Spleen (tissue), 11 donors: ENCODE results near the gene MMD. TPM values are rescaled to one million over a fixed set of nuclear protein-coding genes. Genes with fewer than 3 reads are reported as not detected.

Experiments used
- DNase-seq: peaks from one replicate; pipeline ENCODE4 v3.0.0-alpha.2; 2020
- H3K27ac ChIP-seq, 8 donors: fragments of 200-600 bp; sonication (generic) in 7 of 8; 1 replicate in 4 of 8; 2 replicates in 4 of 8; pipeline versions ENCODE4 v1.5.0 to v1.8.0; 2016 to 2021; ENCODE audit warnings: inconsistent platforms in 4 of 8, mild to moderate bottlenecking in 4 of 8, moderate library complexity in 1 of 8
- H3K27me3 ChIP-seq, 7 donors: fragments of 200-600 bp; sonication (generic) in 6 of 7; replicated peaks in 1 of 7; 1 replicate in 4 of 7; 2 replicates in 3 of 7; pipeline versions ENCODE4 v1.5.0 to v1.8.0; 2016 to 2021; ENCODE audit warnings: inconsistent platforms in 3 of 7, mild to moderate bottlenecking in 1 of 7
- H3K36me3 ChIP-seq, 6 donors: fragments of 200-600 bp; sonication (generic) in 5 of 6; 1 replicate in 4 of 6; 2 replicates in 2 of 6; pipeline versions ENCODE4 v1.5.0 to v1.8.0; 2016 to 2021; ENCODE audit warnings: inconsistent platforms in 2 of 6
- H3K4me1 ChIP-seq, 6 donors: fragments of 200-600 bp; sonication (generic) in 5 of 6; 1 replicate in 3 of 6; 2 replicates in 3 of 6; pipeline versions ENCODE4 v1.5.0 to v1.8.0; 2016 to 2021; ENCODE audit warnings: inconsistent platforms in 3 of 6
- H3K4me3 ChIP-seq, 8 donors: fragments of 200-600 bp; sonication (generic) in 7 of 8; 1 replicate in 4 of 8; 2 replicates in 4 of 8; pipeline versions ENCODE4 v1.5.0 to v1.8.0; 2016 to 2021; ENCODE audit warnings: inconsistent platforms in 4 of 8, mild to moderate bottlenecking in 4 of 8, moderate library complexity in 2 of 8
- H3K9me3 ChIP-seq, 8 donors: fragments of 200-600 bp; sonication (generic) in 7 of 8; 1 replicate in 4 of 8; 2 replicates in 4 of 8; pipeline versions ENCODE4 v1.5.0 to v1.8.0; 2016 to 2021; ENCODE audit warnings: inconsistent platforms in 4 of 8
- CTCF ChIP-seq, 11 experiments: fragments of 200-600 bp in 7 of 11; fragments of 450-650 bp in 4 of 11; sonication (generic) in 4 of 11; IDR thresholded peaks in 8 of 11; conservative IDR thresholded peaks in 3 of 11; 1 replicate in 7 of 11; 2 replicates in 4 of 11; pipeline versions ENCODE4 v1.4.0 to v1.8.0; 2016 to 2021; ENCODE audit warnings: antibody characterized with exemption in 11 of 11, inconsistent platforms in 4 of 11, mild to moderate bottlenecking in 1 of 11
- POLR2A ChIP-seq, 3 donors: fragments of 450-650 bp; IDR thresholded peaks; one replicate each; pipeline ENCODE4 v1.5.1; 2017; ENCODE audit warnings: antibody characterized with exemption in 3 of 3, mild to moderate bottlenecking in 1 of 3
- POLR2AphosphoS5 ChIP-seq, 3 donors: sonication (generic); formaldehyde crosslinking; IDR thresholded peaks; one replicate each; pipeline ENCODE4 v1.5.1; 2017; ENCODE audit warnings: antibody characterized with exemption in 3 of 3
- WGBS, 5 donors: extraction: QIAGEN DNeasy Blood & Tissue Kit in 3 of 5; methylation state at CpG; one replicate each; pipeline versions ENCODE4 v1.1.5 to v1.1.7; 2013 to 2018; 5-methylcytosine and 5-hydroxymethylcytosine counted together
- intact Hi-C: fragments of 100-400 bp; cut with DNase I; formaldehyde crosslinking; loops from one replicate; pipeline ENCODE4 v1.15.0; 2023; ENCODE audit warnings: low total_unique reads
- polyA plus RNA-seq, 3 donors: library from polyadenylated mRNA; stranded (reverse); fragments of 200-250 nt; gene quantifications; one replicate each; pipeline ENCODE4 v1.2.1, GENCODE V29; 2013
- total RNA-seq, 7 donors: library from RNA; depleted of rRNA in 3 of 7; stranded (reverse); fragments of >200 nt in 3 of 7; fragmentation: NEBNext Ultra II Directional in 4 of 7; extraction: Animal tissue kit (Norgen Biotek cat#: 25700) in 4 of 7; gene quantifications; one replicate each; pipeline versions ENCODE4 v1.1.0 to v1.2.1, GENCODE V29; 2016 to 2021
- donor health status: healthy with polysubstance abuse.
- donor health status: DM: no; HTN: no; CAD: no; lungs with moderate emphysema.
- donor health status: DM: no; HTN: no; CAD: no.
- donor health status: Bipolar disorder and iron deficiency.
- donor health status: healthy.
- donor health status: DM: no; HTN: no; CAD: no.
- donor health status: DM: yes; HTN: yes; CAD: no.

The MMD gene
- total and polyA plus RNA-seq, 10 donors = 18.6 to 47.9 (median 37.4) TPM

DNA sequence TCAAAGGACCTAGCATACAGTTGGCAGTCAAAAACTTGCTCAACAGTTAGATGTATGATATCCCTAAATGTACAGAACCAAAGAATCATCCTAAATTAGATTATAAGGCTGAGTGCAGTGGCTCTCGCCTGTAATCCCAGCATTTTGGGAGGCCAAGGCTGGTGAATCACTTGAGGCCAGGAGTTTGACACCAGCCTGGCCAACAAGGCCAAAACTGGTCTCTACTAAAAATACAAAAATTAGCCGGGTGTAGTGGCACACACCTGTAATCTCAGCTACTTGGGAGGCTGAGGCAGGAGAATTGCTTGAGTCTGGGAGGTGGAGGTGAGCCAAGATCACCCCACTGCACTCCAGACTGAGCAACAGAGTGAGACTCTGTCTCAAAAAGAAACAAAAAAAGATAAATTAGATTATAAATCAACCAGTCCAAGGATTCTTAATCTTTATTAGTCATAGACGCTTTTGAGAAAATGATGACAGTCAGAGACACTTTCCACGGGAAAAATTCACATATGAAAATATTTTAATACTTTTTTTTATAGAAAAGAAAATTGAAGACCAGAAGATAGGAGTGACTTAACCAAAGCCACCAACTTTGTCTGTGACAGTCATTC is 77.6 kb downstream of the MMD start:
- intact Hi-C loops = no loop called here
- Histone ChIP-seq H3K36me3 (no peaks in the 10 kb centered on the region), H3K4me1 (peaks cover 0 to 6% (median 0%) of the 10 kb centered on the region in 6 donors), H3K27me3 (peaks cover 0 to 24% (median 0%) of the 10 kb centered on the region in 7 donors), H3K9me3 (peaks cover 0 to 6% (median 0%) of the 10 kb centered on the region in 8 donors), H3K4me3 (no peak overlapping the region), H3K27ac (no peak overlapping the region)
- 68 to 80% (median 69%) methylated on average over 4 of the region's 4 CpGs for WGBS, 5 donors
- no peak for DNase-seq
- TF ChIP-seq CTCF (IDR thresholded peaks at IDR 0.05 in 8 of 11, conservative IDR thresholded peaks at IDR 0.05 in 3 of 11) (no peak), POLR2A (IDR thresholded peaks at IDR 0.05) (no peak), POLR2AphosphoS5 (IDR thresholded peaks at IDR 0.05) (no peak)

DNA sequence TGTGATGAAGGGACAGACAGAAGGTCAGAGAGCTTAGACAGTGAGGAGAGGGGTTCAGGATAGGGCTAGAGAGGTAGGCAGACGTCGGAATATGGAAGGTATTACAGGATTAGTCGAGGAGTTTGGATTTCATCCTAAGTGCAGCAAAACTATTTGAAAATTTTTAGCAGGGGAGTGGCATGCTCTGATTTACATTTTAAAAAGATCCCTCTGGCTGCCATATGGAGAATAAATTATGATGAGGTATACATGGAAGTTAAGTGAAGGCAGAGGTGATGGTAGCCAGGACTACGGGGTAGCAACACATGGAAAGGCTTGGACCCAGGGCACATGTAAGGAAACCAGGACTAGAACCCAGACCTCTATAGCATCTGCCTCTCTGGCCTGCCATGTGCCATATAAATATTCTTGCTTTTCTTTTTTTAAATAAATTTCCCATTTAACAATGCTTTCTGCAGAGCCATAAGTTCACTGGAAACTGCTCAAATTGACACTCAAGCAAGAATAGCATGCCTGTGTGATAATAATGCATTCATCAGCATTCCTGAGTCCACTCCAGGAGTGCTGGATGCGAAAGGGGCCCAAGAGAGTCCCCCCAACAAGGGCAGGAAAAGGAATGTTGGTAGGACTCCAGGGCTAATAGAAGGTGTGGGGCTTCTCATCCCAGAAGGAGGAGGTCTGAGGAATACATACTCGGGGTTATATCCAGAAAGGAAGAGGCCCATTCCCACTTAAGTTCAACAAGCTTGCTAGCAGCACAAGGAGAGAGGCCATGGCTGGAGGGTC is 78.6 kb downstream of the MMD start:
- H3K4me3 ChIP-seq = no peak overlapping the region
- H3K27me3 ChIP-seq = peaks cover 0 to 24% (median 0%) of the 10 kb centered on the region in 7 donors
- no peaks in the 10 kb centered on the region for H3K36me3 ChIP-seq
- no peak for DNase-seq
- no peak overlapping the region for H3K27ac ChIP-seq
- TF ChIP-seq POLR2AphosphoS5 (IDR thresholded peaks at IDR 0.05) = no peak
- TF ChIP-seq POLR2A (IDR thresholded peaks at IDR 0.05) = no peak
- TF ChIP-seq CTCF (IDR thresholded peaks at IDR 0.05 in 8 of 11, conservative IDR thresholded peaks at IDR 0.05 in 3 of 11) = no peak
- 89 to 95% (median 89%) methylated on average over 6 of the region's 6 CpGs for WGBS, 5 donors
- H3K4me1 ChIP-seq = no peaks in the 10 kb centered on the region
- intact Hi-C loops = no loop called here
- H3K9me3 ChIP-seq = peaks cover 0 to 6% (median 0%) of the 10 kb centered on the region in 8 donors

Other genes with a start within 250 kb of the MMD start
- 10 to 100 TPM in 5 of 7 donors, 1 to 10 TPM in 2; 6.8 to 37.9 (median 18.7) TPM for gene HLF, start 156.9 kb downstream of the MMD start, total RNA-seq
- 1 to 10 TPM; 1.6 to 8.5 (median 2.4) TPM for gene HLF, start 156.9 kb downstream of the MMD start, polyA plus RNA-seq
- gene SMIM36, start 89.6 kb upstream of the MMD start, total RNA-seq = not detected
- gene SMIM36, start 89.6 kb upstream of the MMD start, polyA plus RNA-seq = not detected